ENCODE results near the gene SS18L1. TPM values are rescaled to one million over a fixed set of nuclear protein-coding genes. Genes with fewer than 3 reads are reported as not detected.

Gene SS18L1
- total and polyA plus RNA-seq, 2 experiments from 2014 or later = 2.1 to 13.0 TPM

- Histone ChIP-seq H2AFZ (no peak overlapping the region), H3K4me2 (no peak overlapping the region), H3K27ac (no peak overlapping the region), H3K9me3 (ENCODE audit: low read depth) (no peaks in the 10 kb centered on the region), H3K4me3 (no peak overlapping the region), H3K79me2 (peaks cover 34% of the 10 kb centered on the region), H3K4me1 (ENCODE audit: insufficient read depth) (no peaks in the 10 kb centered on the region), H3K9me2 (replicated peaks; ENCODE audit: insufficient read depth) (no peaks in the 10 kb centered on the region), H3K36me3 (replicated peaks; ENCODE audit: insufficient read depth, low read depth) (peaks cover 4% of the 10 kb centered on the region), H4K20me1 (ENCODE audit: insufficient read depth, poor library complexity, severe bottlenecking) (peaks cover 35% of the 10 kb centered on the region), H3K27me3 (no peaks in the 10 kb centered on the region)
- WGBS (ENCODE audit: low lambda C conversion rate, missing lambda C conversion rate) = 97% methylated on average over 8 of the region's 8 CpGs
- DNase-seq (ENCODE audit: low spot score) = no peak
- TF ChIP-seq EZH2 (IDR thresholded peaks at IDR 0.05; ENCODE audit: borderline replicate concordance) (no peak), EZH2phosphoT487 (IDR thresholded peaks at IDR 0.05; ENCODE audit: low read depth, severe bottlenecking, unreplicated experiment) (no peak), CTCF (IDR thresholded peaks at IDR 0.05; ENCODE audit: poor library complexity) (no peak)
Measured at GRCh38 chr20:62135573-62136266, 7.8 kb upstream of the SS18L1 start.

GRCh38 chr20:62136283-62137091 lies 7.1 kb upstream of the SS18L1 start:
- Histone ChIP-seq H3K9me2 (replicated peaks; ENCODE audit: insufficient read depth) (no peaks in the 10 kb centered on the region), H3K9me3 (ENCODE audit: low read depth) (no peaks in the 10 kb centered on the region), H3K4me2 (no peak overlapping the region), H3K4me3 (no peak overlapping the region), H3K36me3 (replicated peaks; ENCODE audit: insufficient read depth, low read depth) (peaks cover 4% of the 10 kb centered on the region), H2AFZ (no peak overlapping the region), H3K4me1 (ENCODE audit: insufficient read depth) (peaks cover 4% of the 10 kb centered on the region), H3K27ac (no peak overlapping the region), H4K20me1 (ENCODE audit: insufficient read depth, poor library complexity, severe bottlenecking) (peaks cover 42% of the 10 kb centered on the region), H3K79me2 (peaks cover 34% of the 10 kb centered on the region), H3K27me3 (no peaks in the 10 kb centered on the region)
- no peak for TF ChIP-seq EZH2 (IDR thresholded peaks at IDR 0.05; ENCODE audit: borderline replicate concordance)
- no peak for TF ChIP-seq EZH2phosphoT487 (IDR thresholded peaks at IDR 0.05; ENCODE audit: low read depth, severe bottlenecking, unreplicated experiment)
- peak; percentile 78 for TF ChIP-seq CTCF (IDR thresholded peaks at IDR 0.05; ENCODE audit: poor library complexity)
- DNase-seq (ENCODE audit: low spot score) = peak; percentile 82
- 67% methylated on average over 8 of the region's 8 CpGs for WGBS (ENCODE audit: low lambda C conversion rate, missing lambda C conversion rate)

- Histone ChIP-seq H4K20me1 (ENCODE audit: insufficient read depth, poor library complexity, severe bottlenecking) (peaks cover 48% of the 10 kb centered on the region), H3K79me2 (peaks cover 36% of the 10 kb centered on the region), H3K4me1 (ENCODE audit: insufficient read depth) (peaks cover 9% of the 10 kb centered on the region), H3K9me3 (ENCODE audit: low read depth) (no peaks in the 10 kb centered on the region), H3K9me2 (replicated peaks; ENCODE audit: insufficient read depth) (no peaks in the 10 kb centered on the region), H2AFZ (no peak overlapping the region), H3K4me2 (no peak overlapping the region), H3K27ac (no peak overlapping the region), H3K36me3 (replicated peaks; ENCODE audit: insufficient read depth, low read depth) (peaks cover 4% of the 10 kb centered on the region), H3K27me3 (no peaks in the 10 kb centered on the region), H3K4me3 (no peak overlapping the region)
- no peak for TF ChIP-seq CTCF (IDR thresholded peaks at IDR 0.05; ENCODE audit: poor library complexity)
- TF ChIP-seq EZH2phosphoT487 (IDR thresholded peaks at IDR 0.05; ENCODE audit: low read depth, severe bottlenecking, unreplicated experiment) = no peak
- TF ChIP-seq EZH2 (IDR thresholded peaks at IDR 0.05; ENCODE audit: borderline replicate concordance) = no peak
- DNase-seq (ENCODE audit: low spot score) = no peak
- 85% methylated on average over 6 of the region's 6 CpGs for WGBS (ENCODE audit: low lambda C conversion rate, missing lambda C conversion rate)
Measured at GRCh38 chr20:62137092-62137384, 6.5 kb upstream of the SS18L1 start.
